ENCODE data around the gene AP1B1. TPM values are rescaled to one million over a fixed set of nuclear protein-coding genes. Genes with fewer than 3 reads are reported as not detected.

The AP1B1 gene
- total RNA-seq, 4 donors from 2014 or later, result 63.5 to 144 (median 95.4) TPM

- intact Hi-C loops (cut with DNase I), result no loop called here
- TF ChIP-seq, protein P1, sequence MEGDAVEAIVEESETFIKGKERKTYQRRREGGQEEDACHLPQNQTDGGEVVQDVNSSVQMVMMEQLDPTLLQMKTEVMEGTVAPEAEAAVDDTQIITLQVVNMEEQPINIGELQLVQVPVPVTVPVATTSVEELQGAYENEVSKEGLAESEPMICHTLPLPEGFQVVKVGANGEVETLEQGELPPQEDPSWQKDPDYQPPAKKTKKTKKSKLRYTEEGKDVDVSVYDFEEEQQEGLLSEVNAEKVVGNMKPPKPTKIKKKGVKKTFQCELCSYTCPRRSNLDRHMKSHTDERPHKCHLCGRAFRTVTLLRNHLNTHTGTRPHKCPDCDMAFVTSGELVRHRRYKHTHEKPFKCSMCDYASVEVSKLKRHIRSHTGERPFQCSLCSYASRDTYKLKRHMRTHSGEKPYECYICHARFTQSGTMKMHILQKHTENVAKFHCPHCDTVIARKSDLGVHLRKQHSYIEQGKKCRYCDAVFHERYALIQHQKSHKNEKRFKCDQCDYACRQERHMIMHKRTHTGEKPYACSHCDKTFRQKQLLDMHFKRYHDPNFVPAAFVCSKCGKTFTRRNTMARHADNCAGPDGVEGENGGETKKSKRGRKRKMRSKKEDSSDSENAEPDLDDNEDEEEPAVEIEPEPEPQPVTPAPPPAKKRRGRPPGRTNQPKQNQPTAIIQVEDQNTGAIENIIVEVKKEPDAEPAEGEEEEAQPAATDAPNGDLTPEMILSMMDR (IDR thresholded peaks at IDR 0.05), result no peak
- TF ChIP-seq POLR2A (IDR thresholded peaks at IDR 0.05), result no peak
- Histone ChIP-seq H3K4me1 (peaks cover 0 to 12% (median 3%) of the 10 kb centered on the region in 3 donors), H3K27ac (no peak overlapping the region), H3K36me3 (peaks cover 32 to 61% (median 50%) of the 10 kb centered on the region in 3 donors), H3K9me3 (no peaks in the 10 kb centered on the region), H3K27me3 (no peaks in the 10 kb centered on the region), H3K4me3 (no peak overlapping the region)
- no peak for DNase-seq
- WGBS, 2 donors, result 80 to 87% methylated on average over 1 to 7 of the region's 15 CpGs
These were observed 61.1 kb downstream of the AP1B1 start for GRCh38 chr22:29327089-29327764.

DNA sequence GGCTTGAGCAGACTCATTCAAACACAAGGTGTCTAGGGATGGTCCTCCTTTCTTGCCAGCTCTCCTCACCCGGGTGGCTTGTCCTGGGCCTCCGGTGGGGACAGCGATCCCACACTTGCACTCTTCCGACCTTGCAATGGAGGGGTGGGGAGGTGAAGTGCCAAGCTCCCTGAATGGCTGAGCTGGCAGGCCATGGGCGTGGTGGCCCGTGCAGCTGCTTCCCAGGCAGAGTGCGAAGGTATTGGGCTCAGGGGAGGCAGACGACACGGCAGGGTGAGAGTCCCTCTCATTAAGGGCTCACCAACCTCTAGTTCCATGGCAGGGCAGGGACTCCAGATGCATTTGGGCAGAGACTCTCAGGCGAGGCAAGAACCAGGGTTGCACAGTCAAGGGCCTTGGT lies 61.9 kb downstream of the AP1B1 start:
- Histone ChIP-seq H3K9me3 (no peaks in the 10 kb centered on the region), H3K4me3 (no peak overlapping the region), H3K4me1 (peaks cover 0 to 12% (median 3%) of the 10 kb centered on the region in 3 donors), H3K27ac (no peak overlapping the region), H3K27me3 (no peaks in the 10 kb centered on the region), H3K36me3 (peaks cover 31 to 54% (median 44%) of the 10 kb centered on the region in 3 donors)
- intact Hi-C loops (cut with DNase I), result no loop called here
- TF ChIP-seq, protein P1 (IDR thresholded peaks at IDR 0.05), result no peak
- TF ChIP-seq POLR2A (IDR thresholded peaks at IDR 0.05), result no peak
- no CpG with 5 or more reads among the region's 10 CpGs for WGBS, 2 donors
- DNase-seq, result no peak

DNA sequence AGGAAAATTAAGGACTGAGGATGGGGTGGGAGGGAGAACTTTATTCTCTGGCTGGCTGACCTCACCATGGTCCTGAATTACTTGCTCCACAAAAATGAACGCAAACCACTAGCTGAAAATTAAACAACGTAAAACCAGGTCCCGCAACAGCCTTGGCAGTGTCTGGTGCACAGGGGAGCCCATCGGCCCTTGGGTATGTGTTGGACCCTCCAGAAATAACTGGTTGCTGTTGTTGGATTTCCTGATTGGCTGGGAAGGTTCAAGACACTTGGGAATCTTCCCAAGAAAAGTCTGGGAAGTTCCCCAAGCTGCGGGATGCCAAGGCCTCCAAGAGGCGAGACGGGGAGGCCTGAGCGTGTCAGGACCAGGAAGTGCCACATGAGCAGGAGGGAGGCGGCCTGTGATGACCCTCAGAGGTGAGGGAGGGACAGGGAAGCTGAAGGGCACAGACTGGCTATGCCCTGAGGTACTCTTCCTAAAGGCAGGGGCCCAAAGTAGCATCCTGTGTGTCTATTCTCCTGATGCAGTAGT lies 62.5 kb downstream of the AP1B1 start:
- Histone ChIP-seq H3K4me3 (no peak overlapping the region), H3K4me1 (peaks cover 0 to 6% (median under 1%) of the 10 kb centered on the region in 3 donors), H3K27me3 (no peaks in the 10 kb centered on the region), H3K36me3 (peaks cover 25 to 48% (median 38%) of the 10 kb centered on the region in 3 donors), H3K27ac (no peak overlapping the region), H3K9me3 (no peaks in the 10 kb centered on the region)
- WGBS, 2 donors, result 50 to 66% methylated on average over 8 to 9 of the region's 9 CpGs
- TF ChIP-seq, protein P1 (IDR thresholded peaks at IDR 0.05), result no peak
- no peak for TF ChIP-seq POLR2A (IDR thresholded peaks at IDR 0.05)
- DNase-seq, result no peak
- intact Hi-C loops (cut with DNase I), result no loop called here

DNA sequence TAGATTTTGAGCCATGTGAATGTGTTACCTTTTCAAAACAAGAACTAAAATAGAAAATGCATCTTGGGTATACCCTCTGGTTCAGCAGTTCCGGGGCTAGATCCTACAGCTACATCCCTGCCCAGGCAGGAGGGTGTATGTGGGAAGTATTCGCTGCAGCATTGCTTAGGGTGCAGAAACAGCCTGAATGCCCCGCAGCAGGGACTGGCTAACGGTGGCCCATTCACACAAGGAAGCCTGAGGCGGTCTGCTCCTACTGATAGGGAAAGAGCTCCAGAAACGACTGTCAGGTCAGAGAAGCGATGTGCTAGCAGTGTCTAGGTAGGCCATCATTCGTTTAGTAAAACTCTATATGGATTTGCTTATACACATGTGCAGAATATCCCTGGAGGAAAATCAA lies 63.0 kb downstream of the AP1B1 start:
- DNase-seq, result no peak
- H3K27me3 ChIP-seq, result no peaks in the 10 kb centered on the region
- H3K36me3 ChIP-seq, result peaks cover 20 to 43% (median 33%) of the 10 kb centered on the region in 3 donors
- peaks cover 0 to 2% (median 0%) of the 10 kb centered on the region in 3 donors for H3K4me1 ChIP-seq
- TF ChIP-seq, protein P1 (IDR thresholded peaks at IDR 0.05), result no peak
- TF ChIP-seq POLR2A (IDR thresholded peaks at IDR 0.05), result no peak
- 74 to 78% methylated on average over 8 of the region's 8 CpGs for whole genome bisulfite sequencing, 2 donors
- H3K27ac ChIP-seq, result no peak overlapping the region
- intact Hi-C loops (cut with DNase I), result no loop called here
- no peaks in the 10 kb centered on the region for H3K9me3 ChIP-seq
- H3K4me3 ChIP-seq, result no peak overlapping the region

DNA sequence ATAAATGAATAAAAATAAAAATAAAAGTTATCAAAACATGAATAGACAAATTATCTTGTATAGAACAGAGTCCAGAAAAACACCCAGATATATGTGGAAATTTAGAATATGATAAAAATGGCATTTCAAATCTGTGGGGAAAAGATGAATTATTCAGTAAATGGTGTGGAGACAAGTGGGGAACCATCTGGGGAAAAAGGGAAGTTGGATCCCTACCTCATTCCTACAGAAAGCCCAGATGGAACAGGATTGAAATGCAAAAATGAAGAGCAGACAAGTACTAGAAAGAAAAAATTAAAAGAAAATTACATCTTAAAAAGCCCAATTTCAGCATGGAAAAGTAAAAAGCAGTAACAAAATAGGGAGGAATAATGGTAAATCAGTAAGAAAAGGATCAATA lies 64.7 kb downstream of the AP1B1 start:
- no peaks in the 10 kb centered on the region for H3K9me3 ChIP-seq
- H3K27ac ChIP-seq, result no peak overlapping the region
- no peak for DNase-seq
- H3K4me3 ChIP-seq, result no peak overlapping the region
- H3K36me3 ChIP-seq, result peaks cover 12 to 26% (median 20%) of the 10 kb centered on the region in 3 donors
- intact Hi-C loops (cut with DNase I), result no loop called here
- TF ChIP-seq, protein P1 (IDR thresholded peaks at IDR 0.05), result no peak
- TF ChIP-seq POLR2A (IDR thresholded peaks at IDR 0.05), result no peak
- H3K27me3 ChIP-seq, result no peaks in the 10 kb centered on the region
- H3K4me1 ChIP-seq, result no peaks in the 10 kb centered on the region

Measured in esophagus squamous epithelium (tissue), 5 donors.